SW 1271 (cell line): ENCODE measurements around the gene CELA2A.
A peak's percentile ranks its signal among the peaks of the same experiment; 100 is the strongest.
"Not testable (repeated sequence)": the region's sequence is repeated elsewhere in the genome, so short reads cannot be mapped to it uniquely, and the experiment has no call there.

ENCODE experiments used
- DNase-seq, 2 experiments: peaks; one replicate each; lab custom pipeline; 2025; lab: John Stamatoyannopoulos, UW

CELA2A gene

DNA sequence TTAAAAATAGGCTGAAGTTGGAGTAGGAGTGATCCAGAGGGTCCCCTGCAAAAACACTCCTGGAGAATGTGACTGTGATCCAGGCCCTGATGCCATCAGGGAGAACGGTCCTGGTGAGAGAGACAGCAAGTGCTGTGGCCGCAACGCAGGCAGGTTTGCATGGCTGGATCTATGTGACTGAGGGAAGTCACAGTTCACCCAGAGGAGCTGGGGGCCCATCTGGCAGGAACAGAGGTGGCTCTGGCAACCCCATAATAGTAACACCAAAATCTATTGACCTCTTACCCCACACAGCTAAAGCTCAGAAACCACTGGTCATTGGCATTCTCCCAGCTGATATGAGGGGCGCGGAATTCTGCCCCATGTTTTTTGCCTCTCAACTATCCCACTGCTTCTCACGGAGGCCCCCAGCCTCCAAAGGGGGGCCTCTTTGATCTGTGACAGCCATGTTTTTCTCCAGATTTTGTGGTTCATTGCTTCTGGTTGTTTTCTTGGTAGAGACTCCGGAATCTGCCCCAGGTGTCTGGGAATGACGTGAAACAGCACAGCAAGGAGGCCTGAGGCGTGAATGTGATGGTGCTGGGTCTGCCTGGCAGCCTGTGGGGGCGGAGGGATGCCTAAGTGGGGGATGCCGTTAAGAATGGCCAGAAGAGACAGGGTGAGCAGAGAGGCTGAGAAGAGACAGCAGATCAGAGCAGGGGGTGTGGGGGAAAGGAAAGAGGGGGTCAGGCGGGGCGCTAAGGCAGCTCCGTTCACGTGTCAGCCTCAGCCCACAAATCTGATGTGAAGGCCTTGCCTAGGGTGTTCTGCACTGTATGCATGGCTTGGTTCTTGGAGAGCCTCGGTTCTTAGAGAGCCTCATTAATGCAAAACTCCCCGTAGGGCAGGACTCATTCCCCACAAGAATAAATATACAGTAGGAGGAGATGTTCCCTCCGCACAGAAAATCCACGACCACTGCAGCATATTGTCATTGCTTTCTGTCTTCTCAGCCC lies 43.9 kb downstream of the CELA2A start:
- DNase-seq = no peak

DNA sequence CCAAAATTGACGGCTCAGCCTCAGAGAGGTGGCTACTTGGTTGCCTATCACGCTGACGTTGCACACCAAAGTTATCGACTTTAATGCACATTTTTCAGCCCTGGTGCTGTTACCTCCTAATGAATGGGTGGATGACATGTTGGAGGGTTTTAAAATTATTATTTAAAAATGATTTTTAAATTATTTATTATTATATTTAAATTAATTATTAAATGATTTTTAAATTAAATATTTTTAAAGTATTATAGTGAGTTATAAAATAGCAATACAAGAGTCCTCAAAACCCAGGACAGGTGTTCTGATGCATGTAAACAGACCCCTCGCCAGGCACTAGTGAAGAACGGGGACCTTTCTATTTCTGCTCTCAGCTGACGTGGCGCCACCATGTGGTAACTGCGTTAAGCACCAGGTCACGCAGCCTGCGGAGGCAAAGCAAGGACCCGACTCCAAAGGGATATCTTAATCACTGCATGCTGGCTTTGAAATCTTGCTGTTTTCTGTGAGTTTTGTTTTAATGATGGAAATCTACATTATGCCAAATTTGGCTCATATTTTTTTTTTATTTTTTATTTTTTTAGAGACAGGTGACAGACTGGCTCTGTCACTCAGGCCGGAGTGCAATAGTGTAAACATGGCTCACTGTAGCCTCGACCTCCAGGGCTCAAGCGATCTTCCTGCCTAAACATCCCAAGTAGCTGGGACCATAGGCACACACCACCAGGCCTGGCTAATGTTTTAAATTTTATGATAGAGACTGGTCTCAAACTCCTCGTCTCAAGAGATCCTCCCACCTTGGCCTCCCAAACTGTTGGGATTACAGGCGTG lies 44.9 kb downstream of the CELA2A start:
- DNase-seq = peak in 1 of 2 experiments; percentile 6

DNA sequence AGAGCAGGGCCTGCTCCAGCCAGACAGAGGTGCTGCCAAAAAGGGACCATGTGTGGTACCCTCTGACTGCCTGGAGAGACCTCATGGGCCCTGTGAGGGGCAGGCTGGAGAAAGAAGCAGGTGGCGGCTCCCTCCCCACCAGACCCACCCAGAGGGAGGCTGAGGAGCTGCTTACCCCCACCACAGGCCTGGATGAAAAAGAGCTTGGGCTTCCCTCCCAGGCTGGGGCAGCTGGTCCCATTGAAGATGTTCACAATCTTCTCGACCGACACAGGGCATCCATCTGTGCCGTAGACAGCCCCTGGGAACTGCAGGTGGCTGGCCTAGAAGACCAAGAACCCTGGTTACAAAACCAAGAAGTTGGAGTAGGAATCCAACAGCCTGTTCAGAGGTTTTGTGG lies 47.9 kb downstream of the CELA2A start:
- no peak for DNase-seq

DNA sequence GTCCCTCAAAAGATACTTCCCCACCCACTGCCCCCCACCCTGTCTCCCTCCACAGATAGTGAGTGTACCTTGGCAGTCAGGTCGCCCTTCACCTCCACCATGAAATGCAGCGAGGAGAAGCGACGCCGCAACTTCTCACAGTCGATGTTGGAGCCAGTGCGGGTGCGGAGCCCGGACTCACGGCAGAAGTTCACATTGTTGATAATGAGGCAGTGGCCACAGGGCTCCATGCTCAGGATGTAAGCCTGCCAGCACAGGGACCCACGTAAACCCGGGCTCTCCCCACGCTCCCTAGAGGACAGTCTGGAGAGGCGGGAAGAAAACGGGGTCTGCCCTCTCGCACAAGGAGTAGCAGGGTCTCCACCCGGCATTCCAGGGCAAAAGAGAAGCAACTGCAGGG lies 50.3 kb downstream of the CELA2A start:
- DNase-seq = no peak

DNA sequence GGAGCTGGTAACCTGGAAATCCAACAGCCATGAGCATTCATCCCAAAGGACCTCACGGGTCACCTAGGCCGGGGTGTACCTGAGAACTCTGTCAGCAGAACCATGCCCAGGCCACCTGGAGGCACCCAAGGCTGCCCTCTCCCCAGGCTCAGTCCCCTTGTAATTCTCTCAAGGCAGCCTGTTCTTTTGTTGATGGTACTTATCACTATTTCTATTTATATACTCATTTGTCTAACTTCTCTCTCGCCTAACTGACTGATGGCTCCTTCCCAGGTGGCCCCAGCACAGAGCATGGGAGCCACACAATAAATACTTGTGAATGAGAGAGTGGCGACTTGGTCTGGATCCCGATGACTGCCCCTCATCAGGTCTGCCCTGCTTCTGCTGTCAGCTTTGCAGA lies 50.7 kb downstream of the CELA2A start:
- no peak for DNase-seq

DNA sequence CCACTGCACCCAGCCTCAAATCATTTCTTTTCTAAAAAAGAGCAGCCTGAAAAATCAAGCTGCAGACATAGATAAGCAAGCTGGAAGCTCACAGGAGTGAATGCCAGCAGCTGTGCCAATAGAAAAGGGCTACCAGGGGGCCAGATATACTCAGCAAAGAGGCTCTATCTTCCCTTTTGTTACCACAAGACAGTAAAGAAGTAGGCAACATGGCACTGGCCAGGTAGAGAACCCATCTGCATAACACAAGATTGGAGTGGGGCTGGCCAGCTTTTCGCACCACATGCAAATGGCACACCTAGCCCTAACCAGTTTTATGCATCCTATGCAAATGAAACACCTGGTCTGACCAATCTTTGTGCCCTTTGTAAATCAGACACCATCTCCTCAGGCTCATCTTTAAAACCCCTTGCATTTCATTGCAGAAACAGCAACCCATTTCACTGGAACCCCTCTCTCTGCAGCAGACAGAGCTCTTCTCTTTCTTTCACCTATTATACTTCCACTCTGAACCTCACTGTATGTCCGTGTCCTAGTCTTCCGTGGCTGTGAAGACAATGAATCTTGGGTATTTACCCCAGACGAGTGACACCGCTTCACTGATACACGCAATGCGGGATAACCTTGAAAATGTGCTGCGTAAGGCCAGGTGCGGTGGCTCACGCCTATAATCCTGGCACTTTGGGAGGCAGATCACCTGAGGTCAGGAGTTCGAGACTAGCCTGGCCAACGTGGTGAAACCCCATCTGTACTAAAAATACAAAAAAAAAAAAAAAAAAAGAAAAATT lies 52.4 kb downstream of the CELA2A start:
- DNase-seq = no peak

DNA sequence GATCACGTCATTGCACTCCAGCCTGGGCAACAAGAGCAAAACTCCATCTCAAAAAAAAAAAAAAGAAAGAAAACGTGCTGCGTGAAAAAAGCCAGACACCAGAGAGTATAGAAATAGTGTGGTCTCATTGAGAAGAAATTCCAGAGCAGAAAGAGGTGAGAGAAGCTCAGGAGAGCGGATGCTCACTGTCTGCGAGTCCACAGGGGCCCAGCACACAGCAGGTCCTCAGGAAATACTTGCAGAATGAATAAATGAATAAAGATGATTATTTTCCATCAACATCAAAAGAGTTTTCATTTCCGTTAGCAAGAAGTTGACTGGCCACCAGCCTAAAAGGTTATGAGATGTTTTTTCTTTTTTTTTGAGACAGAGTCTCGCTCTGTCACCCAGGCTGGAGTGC lies 53.1 kb downstream of the CELA2A start:
- no peak for DNase-seq

DNA sequence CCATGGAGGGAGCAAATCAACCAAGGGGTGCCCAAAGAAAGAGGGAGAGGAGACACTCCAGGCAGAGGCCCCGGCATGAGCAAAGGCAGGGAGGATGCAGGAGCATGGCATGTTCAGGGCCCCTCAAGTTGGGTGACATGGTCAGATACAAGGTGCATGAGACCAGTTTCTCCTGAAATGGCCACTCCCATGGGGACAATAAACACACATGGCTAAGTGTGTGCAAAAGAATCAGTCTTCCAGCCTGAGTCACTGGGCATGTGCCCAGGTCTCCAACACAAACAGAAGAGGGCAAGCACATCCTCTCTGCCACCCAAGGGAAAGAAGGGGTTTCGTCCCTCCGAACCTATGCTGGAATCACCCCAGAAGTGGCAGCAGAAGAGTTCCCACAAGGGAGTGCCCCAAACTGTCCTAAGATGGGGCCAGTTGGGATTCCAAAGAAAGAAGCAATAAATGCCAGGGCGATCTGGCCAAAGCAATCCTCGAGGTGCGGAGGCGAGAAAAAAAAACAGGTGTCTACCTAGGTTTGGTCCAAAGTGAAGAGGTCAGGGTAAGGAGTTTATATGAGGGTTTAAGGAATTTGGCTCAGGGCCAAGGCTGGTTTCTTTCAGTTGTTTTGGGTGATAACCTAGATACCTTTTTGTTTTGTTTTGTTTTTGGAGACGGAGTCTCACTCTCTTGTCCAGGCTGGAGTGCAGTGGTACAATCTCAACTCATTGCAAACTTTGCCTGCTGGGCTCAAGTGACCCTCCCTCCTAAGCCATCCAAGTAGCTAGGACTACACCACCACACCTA lies 54.3 kb downstream of the CELA2A start:
- DNase-seq = no peak

DNA sequence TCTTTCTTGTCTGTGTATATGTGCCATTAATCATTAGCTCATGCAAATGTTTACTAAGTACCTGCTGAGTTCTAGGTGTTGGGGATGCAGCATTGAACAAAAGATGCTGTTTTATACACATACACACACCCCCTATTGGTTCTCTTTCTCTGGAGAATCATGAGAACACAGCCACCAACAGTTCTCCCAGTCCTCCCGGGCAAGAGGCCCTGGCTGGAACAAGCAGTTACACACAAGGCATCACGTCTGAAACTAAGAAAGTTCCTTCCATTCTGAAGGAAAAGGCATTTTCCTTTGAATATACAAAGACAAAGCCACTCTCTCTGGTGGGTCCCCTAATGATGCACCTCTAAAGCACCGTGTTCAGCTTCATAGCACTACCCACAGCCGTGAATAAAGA lies 56.7 kb downstream of the CELA2A start:
- no peak for DNase-seq

DNA sequence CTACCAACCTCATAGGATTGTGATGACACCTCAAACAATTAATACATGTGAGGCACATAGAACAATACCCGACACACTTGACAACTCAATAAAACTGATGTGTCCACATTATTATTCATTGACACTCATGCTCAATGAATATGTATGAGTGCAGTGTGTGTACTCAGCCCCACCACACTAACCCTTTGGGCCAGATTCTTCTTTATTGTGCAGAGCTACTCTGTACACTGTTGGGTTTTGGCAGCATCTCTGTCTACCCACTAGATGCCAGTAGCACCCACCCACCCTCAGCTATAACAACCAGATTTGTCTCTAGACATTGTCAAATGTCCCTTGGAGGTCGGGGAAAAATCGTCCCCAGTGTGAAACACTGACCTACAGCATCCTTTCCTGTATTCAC lies 57.4 kb downstream of the CELA2A start:
- DNase-seq = no peak

DNA sequence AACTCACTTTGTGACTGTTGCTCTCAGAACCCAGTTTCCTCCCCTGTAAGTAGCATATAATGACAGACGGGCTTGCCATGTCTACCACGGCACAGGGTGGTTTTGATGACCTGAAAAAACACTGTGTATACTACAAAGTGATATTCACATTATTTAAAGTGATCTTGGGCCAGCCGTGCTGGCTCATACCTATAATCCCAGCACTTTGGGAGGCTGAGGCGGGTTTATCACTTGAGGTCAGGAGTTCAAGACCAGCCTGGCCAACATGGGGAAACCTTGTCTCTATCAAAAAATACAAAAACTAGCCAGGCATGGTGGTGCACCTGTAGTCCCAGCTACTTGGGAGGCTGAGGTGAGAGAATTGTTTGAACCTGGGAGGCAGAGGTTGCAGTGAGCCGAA lies 58.0 kb downstream of the CELA2A start:
- not testable (repeated sequence) for DNase-seq

DNA sequence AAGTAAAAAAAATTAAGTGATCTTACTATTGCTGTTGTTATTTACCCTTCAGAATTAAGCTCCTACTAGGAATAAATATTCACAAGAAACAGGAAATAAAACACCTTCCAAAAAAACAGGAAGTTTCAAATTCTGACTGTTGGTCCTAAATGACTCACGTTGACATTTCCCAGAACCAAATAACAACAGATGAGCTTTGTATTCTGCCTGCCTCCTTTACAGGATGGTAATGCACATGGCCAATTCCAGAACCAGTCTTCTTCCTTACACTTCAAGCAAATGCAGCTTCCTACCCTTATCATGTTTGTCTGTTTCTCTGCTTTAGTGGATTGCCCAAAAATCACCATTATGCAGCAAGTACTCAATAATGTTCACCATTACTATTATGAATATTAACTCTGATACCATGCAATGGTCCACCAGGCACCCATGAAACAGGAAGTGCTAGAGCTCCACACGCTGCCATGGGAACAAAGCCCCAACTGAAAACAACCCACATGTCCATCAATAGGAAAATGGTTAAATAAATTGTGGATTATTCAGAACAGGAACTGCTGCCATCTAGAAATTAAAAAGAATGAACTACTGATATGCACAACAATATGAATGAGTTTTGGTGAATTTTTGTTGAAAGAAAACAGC lies 58.6 kb downstream of the CELA2A start:
- DNase-seq = peak in 1 of 2 experiments; percentile 25

DNA sequence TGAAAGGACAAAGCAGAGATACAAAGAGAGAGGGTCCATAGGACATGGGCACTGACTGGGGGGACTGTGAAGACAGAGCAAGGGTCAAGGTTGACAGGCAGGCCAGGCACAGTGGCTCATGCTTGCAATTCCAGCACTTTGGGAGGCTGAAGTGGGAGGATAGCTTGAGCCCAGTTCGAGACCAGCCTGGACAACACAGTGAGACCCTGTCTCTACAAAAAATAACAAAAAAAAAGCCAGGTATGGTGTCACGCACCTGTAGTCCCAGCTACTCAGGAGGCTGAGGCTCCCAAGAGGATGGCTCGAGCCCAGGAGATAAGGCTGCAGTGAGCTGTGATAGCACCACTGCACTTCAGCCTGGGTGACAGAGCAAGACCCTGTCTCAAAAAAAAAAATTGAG lies 63.1 kb downstream of the CELA2A start:
- no peak for DNase-seq

DNA sequence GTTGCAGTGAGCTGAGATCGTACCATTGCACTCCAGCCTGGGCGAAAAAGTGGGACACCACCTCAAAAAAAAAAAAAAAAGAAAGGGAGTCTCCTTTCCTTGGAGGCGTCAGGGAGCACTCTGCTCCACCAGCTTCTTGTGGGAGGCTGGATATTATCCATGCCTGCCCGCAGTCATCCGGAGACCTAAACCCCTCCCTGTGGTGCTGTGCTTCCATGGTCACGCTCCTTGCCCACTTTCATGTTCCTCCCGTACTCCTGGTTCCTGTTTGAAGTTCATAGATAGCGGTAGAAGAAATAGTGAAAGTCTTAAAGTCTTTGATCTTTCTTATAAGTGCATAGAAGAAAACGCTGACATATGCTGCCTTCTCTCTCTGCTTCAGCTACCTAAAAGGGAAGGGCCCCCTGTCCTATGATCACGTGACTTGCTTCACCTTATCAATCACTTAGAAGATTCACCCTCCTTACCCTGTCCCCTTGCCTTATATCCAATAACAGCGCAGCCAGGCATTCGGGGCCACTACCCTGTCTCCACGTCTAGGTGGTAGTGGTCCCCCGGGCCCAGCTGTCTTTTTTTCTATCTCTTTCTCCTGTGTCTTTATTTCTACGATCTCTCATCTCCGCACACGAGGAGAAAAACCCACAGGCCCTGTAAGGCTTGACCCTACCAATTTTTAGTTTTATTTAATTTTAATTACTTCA lies 64.8 kb downstream of the CELA2A start:
- not testable (repeated sequence) for DNase-seq
